Raji (cell line): ENCODE measurements around the gene CEP350.

ENCODE experiments used
- POLR2A ChIP-seq: IDR thresholded peaks from 2 replicates; pipeline ENCODE4 v1.6.1; 2011; ENCODE audit warnings: low read depth, low read length, control low read depth; ENCODE audit not compliant: insufficient read depth

Gene CEP350

GRCh38 chr1:180027949-180028445 lies 73.4 kb downstream of the CEP350 start:
- TF ChIP-seq POLR2A: no peak

DNA sequence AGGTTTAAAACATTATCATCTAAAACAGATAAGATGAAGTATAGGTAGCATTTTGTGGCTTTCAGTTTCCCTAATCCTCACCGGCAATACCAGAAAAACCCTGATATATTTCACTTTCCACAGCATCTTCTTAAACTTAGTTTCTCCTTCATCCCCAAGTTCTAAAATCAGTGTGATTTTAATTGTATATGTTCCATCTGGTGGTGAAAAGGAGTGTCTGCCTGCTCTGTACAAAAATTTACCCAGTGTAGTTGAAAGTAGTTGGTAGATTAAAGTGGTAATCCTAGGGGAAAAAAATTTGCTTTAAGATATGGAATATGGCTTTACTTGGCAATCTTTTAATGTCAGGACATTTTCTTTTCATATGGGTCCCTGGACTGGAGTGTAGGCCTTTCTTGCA lies 74.3 kb downstream of the CEP350 start:
- TF ChIP-seq POLR2A: no peak

GRCh38 chr1:180029524-180030135 lies 75.0 kb downstream of the CEP350 start:
- TF ChIP-seq POLR2A: no peak

DNA sequence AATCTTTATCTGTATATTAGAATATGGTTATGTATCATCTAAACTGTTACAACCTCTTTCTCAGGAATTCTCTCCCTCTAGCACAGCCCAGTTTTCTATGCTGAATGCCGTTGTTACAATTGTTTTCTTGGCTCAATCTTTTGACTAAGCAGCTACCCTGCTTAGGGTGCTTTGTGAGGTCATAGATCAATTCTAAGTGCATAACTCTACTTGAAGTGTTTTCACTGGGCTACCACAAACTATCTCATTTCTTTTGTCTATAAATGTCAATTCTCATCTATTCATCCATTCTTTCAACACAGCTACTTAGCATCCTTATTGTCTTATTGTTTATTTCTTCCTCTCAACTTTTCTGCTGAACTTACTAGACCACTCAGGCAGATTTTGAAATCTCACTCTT lies 77.1 kb downstream of the CEP350 start:
- TF ChIP-seq POLR2A: no peak

DNA sequence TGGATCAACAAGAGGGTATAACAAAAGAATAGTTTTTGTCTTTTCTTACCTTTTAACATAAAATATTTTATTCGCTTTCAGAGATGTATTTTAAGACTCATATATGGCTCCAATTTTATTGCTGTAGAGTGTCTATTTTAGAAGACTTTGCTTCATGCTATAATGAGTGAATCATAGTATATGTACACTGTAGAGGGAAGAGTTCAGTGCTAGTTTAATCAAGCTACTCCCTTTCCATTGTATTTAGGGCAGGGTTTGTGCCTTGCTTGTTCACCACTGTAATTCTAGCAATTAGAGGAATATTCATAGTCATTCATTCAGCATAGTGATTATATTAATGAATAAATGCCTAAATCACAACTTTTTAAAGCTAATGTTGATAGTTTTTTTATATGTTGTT lies 78.8 kb downstream of the CEP350 start:
- no peak for TF ChIP-seq POLR2A

GRCh38 chr1:180040034-180040433 lies 85.4 kb downstream of the CEP350 start:
- no peak for TF ChIP-seq POLR2A

GRCh38 chr1:180041582-180041981 lies 87.0 kb downstream of the CEP350 start:
- no peak for TF ChIP-seq POLR2A

DNA sequence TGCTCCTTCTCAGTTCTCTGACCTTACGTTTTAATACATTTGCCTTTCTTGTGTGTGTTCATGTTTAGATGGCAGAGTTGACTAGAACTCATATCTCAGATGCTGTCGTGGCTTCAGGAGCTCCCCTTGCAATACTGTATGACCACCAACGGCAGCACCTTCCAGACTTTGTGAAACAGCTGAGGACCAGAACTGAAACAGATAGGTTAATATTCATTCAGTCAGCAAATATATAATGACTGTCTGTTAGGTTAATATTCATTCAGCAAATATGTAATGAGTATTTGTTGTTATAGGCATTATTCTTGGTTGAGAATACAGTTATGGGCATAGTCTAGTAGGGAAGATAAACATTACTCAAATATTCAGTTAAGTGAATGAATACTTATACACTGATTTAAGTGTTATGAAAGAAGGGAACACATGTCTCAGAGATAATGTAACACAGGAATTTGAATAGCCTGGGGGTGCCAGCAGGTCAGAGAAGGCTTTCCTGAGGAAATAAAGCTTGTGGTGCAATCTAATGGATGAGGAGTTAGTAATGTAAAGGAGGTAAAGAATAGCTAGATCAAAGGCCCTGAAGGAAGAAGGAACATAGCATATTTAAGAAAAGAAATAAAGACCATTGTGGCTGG lies 88.5 kb downstream of the CEP350 start:
- no peak for TF ChIP-seq POLR2A

DNA sequence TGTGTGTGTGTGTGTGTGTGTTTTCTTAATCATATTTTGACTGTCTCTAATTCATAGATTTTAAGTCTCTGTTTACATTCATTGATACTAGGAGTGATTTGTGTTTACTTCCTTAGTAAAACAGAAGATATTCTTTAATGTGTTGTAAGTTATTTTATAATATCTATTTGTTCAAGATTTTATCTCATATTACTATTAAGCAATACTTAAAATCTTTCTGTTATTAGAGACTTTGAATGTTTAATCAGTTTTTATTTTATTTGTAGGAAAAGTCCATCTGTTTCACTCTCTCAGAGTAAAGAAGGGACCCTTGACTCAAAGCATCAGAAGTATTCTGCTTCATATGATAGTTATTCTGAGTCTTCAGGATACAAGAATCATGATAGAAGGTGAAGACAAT lies 89.2 kb downstream of the CEP350 start:
- TF ChIP-seq POLR2A: no peak

- no peak for TF ChIP-seq POLR2A
Observed at GRCh38 chr1:180046674-180047073, 92.1 kb downstream of the CEP350 start.

DNA sequence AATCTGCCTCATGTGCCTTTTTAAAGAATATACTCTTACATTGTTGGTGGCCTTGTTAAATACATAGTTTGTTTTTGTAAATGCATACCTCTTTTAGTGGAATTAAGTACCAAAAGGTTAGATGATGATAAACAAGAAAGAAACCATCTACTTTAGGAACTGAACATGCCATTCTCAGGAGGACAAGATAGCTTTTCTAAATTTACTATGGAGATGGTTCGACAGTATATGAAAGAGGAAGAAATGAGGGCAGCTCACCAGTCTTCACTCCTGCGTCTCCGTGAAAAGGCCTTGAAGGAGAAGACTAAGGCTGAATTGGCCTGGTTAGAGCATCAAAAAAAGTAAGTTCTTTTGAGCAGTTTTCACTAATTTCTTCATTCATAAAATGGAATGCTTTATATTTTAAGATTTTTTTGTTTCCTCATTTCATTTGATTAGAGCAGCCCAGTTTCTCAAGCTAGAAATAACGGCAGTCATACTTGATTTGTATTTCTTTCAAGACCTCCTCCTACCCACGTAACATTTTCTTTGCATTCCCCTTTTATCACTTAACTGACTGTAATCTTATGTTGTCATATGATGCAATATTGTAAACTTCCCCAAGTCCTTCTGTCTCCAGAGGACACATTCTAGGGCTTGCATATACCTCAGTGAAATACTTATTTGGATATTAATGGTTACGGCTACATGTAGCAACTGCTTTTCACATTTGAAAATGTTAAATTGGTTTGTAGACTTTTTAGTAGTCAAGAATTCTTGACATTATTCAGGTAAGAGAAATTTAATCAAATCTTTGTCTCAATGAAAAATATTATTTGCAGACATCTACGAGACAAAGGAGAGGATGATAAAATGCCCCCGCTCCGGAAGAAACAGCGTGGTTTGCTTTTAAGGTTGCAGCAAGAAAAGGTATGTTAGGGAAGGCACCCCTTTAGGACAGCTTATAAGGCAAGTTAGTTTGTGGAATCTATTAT lies 99.3 kb downstream of the CEP350 start:
- TF ChIP-seq POLR2A: no peak

DNA sequence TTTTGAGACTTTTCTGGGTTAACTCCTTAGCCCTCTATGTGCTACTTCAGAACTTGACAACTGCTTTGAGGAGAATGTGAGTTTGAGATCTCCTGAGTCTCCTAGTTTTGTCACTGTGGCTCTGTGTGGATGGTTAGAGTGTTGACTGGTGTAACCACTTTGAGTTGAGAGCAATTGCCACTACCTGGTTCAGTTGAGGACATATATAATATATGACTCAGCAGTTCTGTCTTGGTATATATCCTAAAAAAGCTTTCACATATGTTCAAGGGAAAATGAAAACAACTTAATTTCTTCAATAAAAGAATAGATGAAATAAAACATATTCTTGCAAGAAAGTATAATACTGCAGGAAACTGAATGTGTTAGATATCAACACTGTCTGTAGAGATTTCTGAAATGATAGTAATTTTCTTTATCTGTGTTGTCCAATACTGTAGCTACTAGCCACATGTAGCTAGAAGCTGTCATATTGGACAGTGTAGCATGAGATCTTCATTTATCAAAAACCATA lies 103.3 kb downstream of the CEP350 start:
- no peak for TF ChIP-seq POLR2A

GRCh38 chr1:180061019-180061418 lies 106.4 kb downstream of the CEP350 start:
- TF ChIP-seq POLR2A: no peak

DNA sequence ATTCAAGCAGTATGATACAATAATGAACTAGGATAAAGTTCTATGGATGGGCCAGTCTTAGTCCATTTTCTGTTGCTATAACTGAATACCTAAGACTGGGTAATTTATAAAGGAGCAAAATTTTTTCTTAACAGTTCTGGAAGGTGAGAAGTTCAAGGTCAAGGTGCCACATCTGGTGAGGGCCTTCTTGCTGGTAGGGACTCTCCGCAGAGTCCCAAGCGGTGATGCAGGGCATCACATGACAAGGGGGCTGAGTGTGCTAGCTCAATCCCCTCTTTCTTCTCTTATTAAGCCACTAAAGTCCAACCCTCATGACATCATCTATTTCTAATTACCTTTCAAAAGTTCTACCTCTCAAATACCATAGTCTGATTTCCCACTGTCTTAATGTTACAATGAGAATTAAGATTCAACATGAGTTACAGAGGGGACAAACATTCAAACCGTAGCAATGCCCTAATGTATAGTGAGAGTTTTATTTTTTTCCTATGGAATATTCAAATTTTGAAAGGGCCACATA lies 107.9 kb downstream of the CEP350 start:
- no peak for TF ChIP-seq POLR2A

DNA sequence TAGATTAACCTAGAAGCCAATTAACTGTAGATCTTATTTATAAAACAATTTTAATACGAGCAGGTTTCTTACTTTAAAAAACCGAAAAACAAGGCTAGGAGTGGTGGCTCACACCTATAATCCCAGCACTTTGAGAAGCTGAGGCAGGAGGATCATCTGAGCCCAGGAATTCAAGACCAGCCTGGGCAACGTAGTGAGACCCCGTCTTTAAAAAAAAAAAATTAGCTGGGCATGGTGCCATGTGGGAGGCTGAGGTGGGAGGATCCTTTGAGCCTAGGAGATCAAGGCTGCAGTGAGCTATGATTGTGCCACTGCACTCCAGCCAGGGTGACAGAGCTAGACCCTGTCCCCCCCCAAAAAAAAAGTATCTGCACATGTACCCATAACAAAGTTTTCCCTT lies 110.8 kb downstream of the CEP350 start:
- no peak for TF ChIP-seq POLR2A
